A549 treated with RU486 at 1 μM for 4 hours (cell line): Measurements from ENCODE around the gene INO80D. TPM values are rescaled to one million over a fixed set of nuclear protein-coding genes. Genes with fewer than 3 reads are reported as not detected.

Experiments
- total RNA-seq: library from RNA; stranded (reverse); fragments of 200-300 nt; extraction: Qiagen RNA extraction; gene quantifications from 5 replicates; pipeline ENCODE4 v1.2.3, GENCODE V29; 2022; ENCODE audit warnings: low read depth

The INO80D gene, protein sequence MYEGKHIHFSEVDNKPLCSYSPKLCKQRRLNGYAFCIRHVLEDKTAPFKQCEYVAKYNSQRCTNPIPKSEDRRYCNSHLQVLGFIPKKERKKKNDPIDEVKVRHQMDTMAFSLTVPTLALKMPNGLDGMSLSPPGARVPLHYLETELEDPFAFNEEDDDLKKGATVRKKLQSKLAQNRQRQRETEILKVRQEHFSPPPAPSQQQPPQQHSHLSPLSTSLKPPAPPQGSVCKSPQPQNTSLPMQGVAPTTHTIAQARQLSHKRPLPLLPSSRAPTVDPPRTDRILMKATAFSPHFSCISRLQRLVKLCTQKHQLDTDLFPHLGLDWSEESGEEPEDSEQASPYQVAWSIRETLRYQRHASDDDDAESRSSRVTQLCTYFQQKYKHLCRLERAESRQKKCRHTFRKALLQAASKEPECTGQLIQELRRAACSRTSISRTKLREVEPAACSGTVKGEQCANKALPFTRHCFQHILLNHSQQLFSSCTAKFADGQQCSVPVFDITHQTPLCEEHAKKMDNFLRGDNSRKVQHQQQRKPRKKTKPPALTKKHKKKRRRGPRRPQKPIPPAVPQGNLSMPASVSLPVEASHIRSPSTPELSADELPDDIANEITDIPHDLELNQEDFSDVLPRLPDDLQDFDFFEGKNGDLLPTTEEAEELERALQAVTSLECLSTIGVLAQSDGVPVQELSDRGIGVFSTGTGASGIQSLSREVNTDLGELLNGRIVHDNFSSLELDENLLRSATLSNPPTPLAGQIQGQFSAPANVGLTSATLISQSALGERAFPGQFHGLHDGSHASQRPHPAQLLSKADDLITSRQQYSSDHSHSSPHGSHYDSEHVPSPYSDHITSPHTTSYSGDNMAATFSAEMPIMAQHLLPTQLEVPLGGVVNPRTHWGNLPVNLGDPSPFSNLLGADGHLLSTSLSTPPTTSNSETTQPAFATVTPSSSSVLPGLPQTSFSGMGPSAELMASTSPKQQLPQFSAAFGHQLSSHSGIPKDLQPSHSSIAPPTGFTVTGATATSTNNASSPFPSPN
- total RNA-seq, result 0.88 to 2.1 TPM (median 1.8 TPM) in 5 replicates

DNA sequence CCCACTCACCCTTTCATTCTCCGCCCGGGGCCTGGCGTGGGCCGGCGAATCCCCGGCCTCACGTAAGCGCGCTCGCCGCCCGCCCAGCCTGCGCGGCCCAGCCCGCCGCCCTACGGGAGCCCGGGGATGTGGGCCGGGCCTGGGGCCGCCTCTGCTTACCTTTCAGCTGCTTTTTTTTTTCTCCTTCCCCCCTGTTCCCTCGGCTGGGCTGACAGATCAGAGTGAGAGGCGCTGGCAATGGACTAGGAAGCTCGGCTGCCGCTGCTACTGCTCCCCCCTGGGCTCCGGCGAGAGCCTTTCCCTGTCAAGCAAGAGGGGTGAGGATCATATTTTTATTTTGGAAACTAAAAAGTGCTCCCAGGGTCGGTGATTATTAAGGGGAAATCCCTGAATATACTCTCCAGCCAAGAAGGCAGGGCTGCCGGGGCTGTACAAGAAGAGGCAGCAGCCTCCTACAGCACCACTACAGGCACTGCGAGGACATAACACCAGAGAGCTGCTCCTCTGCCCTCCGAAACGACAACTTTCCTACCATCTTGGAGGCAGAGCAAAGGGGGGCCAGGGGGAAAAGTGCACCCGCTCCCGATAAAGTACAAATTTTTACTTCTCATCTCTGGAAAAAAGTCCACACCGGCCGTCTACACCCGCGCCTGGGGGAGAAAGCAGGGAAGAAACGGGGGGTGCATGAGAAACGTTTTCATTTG lies at the start of gene INO80D:
INO80D (minus strand) TSS at position 433 of the 704 bp plus-strand sequence. CDS start 23,158 bp downstream, outside the sequence.

Other genes starting within 250 kb of the INO80D start
- 60.8 to 69.7 TPM (median 63.7 TPM) in 5 replicates for gene NDUFS1, start 73.3 kb upstream of the INO80D start, total RNA-seq
- 1,032 to 1,168 TPM (median 1,129 TPM) in 5 replicates for gene EEF1B2, start 73.7 kb upstream of the INO80D start, total RNA-seq
- gene ZDBF2, start 188.5 kb upstream of the INO80D start, total RNA-seq, result 0.59 to 1.6 TPM (median 1.3 TPM) in 5 replicates